Medulla oblongata (tissue), 1 donor: ENCODE results near the gene NR6A1.

Experiments
- DNase-seq: peaks from one replicate; pipeline ENCODE4 v3.0.0-alpha.2; 2015; ENCODE audit errors: extremely low spot score

The NR6A1 gene

GRCh38 chr9:124574534-124575375, 196.4 kb downstream of the NR6A1 start:
- DNase-seq = no peak

DNA sequence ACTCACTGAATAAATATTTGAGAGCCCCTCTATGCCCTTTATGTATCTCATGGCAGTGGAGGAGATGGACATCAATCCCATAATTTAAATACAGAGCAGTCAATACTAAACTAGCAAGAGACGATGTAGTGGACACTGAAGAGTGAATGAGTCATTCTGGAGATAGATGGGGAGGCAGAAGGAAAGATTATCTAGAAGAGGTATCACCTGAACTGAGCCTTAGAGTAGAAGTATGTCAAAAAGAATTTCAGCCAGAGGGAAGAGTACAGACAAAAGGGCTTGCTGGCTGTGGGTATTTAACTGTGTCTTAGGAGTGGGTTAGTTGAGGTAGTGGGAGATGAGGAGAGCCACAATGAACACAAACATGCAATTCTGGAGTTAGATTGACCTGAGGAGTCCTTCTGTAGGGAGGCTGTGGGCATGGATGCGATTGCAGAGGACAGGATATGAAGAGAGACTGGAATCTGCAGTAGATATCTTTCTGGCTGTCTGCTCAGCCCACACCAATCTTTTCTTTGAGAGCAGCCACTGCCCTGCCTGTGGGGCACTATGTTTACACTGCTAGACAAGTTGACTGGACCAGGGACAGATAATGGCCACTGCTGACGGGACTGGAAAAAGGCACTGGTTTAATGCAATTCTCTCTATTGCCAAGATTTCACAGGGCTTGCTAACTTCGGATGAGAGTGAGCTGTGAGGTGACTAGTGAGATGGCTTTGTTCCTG, 200.0 kb downstream of the NR6A1 start:
- no peak for DNase-seq

- no peak for DNase-seq
Observed at GRCh38 chr9:124569942-124570341, 201.2 kb downstream of the NR6A1 start.

- DNase-seq = no peak
Observed at GRCh38 chr9:124567362-124567761, 203.7 kb downstream of the NR6A1 start.

- no peak for DNase-seq
Observed at GRCh38 chr9:124562328-124562727, 208.8 kb downstream of the NR6A1 start.

GRCh38 chr9:124559871-124560270, 211.2 kb downstream of the NR6A1 start:
- DNase-seq = no peak

DNA sequence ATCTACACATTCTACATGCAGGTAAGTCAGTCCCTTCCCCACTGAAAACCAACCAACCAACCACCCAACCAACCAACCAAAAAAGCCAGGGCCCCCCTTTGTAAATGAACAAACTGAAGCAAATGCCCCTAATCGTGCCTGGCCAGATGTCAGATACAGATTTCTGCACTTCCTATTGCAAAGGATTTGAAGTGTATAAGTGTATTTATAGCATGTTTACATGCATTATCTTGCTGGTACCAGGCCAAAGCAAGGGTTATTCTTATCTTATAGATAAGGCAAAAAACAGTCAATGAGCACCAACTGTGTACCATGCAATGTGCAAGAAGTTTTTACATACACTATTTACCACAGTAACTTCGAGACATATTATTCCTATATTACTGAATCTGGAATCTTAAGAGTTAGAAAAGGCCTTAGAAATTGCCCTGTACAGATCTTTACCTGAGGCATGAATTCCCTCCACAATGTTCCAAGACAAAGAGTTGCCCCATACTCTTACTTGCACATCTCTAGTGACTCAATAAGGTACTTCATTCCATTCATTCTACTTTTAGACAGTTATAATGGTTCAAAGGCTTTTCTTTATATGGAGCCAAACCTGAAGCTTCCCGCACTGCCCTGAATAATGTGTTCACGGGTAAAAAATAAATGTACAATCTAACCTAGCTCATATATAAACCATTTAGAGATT, 212.2 kb downstream of the NR6A1 start:
- no peak for DNase-seq

GRCh38 chr9:124557895-124558294, 213.2 kb downstream of the NR6A1 start:
- no peak for DNase-seq

DNA sequence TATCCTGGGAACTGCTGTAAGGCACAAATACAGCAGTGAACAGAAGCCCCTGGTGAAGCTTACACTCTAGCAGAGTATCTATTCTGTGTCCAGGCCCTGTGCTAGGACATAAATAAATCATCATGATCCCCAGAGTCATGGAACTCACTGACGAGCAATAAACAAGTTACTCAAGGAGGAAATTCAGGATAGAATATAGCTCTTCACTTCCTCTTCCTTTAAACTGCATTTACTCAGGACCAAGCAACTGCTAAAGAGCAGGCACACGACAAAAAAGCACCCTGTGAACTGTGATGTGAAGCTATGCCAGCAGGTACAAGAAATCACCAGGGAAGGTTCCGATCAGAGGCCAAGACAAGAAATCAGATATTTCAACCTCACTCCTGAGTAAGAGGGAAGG, 216.1 kb downstream of the NR6A1 start:
- no peak for DNase-seq

GRCh38 chr9:124553738-124554137, 217.4 kb downstream of the NR6A1 start:
- no peak for DNase-seq

- DNase-seq = no peak
Observed at GRCh38 chr9:124552273-124552605, 218.9 kb downstream of the NR6A1 start.

- peak; percentile 69 for DNase-seq
Observed at GRCh38 chr9:124551472-124552272, 219.4 kb downstream of the NR6A1 start.

GRCh38 chr9:124550072-124550471, 221.0 kb downstream of the NR6A1 start:
- no peak for DNase-seq

DNA sequence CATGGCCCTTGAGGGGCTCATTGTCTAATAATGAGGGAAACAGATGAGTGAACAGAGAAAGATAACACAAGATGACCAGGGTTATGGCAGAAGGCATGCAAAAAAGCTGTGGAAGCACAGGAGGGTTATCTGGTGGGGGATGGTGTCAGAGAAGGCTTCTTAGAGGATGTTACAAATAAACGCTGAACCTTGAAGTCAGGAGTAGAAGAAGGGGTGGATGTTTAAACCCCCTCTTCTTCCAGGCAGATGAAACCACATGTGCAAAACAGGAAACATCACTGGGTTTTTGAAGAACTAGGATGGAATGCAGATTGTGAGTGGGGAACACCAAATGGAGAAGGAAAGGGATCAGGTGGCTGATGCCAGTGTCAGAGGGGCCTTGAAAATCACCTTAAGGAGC, 222.1 kb downstream of the NR6A1 start:
- DNase-seq = no peak

DNA sequence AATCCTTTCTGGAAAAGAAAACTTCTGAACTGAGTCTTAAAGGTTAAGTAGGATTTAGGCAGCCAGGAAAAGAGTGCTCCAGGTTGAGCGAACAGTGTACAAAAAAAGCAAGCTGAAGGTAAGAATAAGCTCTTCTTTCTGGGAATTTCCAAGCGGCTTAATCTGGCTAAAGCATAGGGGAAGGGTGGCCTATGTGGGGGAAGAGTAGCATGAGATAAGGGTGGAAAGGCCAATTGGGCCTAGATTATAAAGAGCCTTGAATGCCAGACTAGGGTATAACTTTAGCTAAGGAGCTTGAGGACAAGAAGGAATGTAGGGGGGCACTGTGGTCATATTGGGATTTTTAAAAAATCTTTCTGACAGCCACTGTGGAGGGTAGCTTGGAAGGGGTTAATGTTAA, 226.6 kb downstream of the NR6A1 start:
- DNase-seq = no peak

DNA sequence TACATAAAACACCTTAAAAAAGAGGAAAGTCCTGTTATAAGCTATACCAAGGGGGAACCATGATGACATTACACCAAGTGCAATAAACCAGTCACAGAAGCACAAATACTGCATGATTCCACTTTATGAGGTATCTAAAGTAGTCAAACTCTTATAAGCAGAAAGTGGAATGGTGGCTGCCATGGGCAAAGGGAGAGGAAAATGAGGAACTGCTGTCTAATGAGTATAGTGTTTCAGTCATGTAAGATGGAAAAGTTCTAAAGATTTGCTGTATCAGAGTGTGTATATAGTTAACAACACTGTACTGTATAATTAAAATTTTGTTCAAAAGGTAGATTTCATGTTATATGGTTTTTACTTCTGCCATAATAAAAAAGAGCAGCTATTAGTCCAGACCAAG, 229.3 kb downstream of the NR6A1 start:
- DNase-seq = no peak

DNA sequence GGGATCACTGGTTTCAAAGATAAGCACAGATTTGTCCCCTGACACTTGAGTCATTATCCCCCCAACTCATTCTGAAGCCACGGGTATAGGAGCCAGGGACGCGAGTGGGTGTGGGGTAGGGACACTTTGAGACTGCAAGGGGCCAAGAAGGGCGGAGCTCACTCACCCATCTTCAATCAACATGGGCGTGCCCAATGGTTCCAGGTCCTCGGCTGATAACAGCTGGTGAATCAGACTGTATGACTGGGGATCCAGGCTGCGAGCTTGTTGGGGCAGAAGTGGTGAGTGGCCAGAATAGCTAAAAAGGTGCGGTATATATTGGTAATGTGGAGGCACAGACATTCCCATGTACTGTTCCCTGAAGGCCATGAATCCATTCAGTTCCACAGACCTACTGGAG, 233.2 kb downstream of the NR6A1 start:
- no peak for DNase-seq

- DNase-seq = no peak
Observed at GRCh38 chr9:124535846-124536245, 235.3 kb downstream of the NR6A1 start.

DNA sequence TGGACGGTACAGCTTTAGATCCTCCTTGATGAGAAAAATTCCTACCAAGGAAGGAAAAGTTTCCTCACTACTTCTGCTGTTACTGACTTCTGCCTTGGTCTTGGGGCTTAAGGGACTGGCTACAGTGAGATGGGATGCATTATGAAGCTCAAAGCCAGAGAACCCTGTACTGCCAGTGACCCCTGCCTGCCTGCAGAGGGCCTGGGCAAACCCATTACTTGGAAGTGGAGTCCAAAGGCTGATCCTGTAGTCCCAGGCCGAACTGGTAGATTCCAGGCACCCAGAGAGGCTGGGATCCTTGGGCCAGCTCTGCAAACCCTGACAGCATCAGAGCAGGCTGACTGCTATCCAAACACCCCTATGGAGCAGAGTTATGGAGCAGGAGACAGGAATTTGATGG, 238.2 kb downstream of the NR6A1 start:
- DNase-seq = no peak

- no peak for DNase-seq
Observed at GRCh38 chr9:124531115-124531514, 240.0 kb downstream of the NR6A1 start.

- no peak for DNase-seq
Observed at GRCh38 chr9:124530246-124530645, 240.9 kb downstream of the NR6A1 start.

DNA sequence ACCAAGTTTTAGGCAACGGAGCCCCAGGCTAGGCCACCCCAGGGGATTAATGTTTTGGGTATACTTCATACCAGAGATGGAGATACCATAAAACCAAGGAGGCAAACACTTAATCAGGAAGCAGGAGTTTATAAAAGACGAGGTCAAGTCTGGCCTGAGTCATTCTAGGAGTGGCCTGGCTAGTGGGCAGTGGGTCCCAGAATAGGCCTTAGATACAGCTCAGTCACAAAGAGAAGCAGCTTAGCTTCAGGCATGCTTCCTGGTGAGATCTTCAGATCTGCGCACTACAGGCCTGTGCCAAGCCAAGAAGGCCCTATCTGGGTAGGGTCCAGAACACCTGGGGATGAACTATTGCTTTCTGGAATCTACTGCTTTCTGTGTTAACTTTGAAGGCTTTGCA, 243.3 kb downstream of the NR6A1 start:
- DNase-seq = no peak
